SK-N-SH (cell line): ENCODE data around the gene CHST11. TPM values are rescaled to one million over a fixed set of nuclear protein-coding genes. Genes with fewer than 3 reads are reported as not detected.
A peak's percentile ranks its signal among the peaks of the same experiment; 100 is the strongest.

Experiments
- CTCF ChIA-PET: fragments of 300-600, 350-600 bp; formaldehyde crosslinking; extraction: SDS; loops from one replicate; lab custom pipeline; 2021; lab: Yijun Ruan, JAX
- POLR2A ChIA-PET: fragments of 350-600 bp; sonication (Branson Sonifier 250); formaldehyde crosslinking; extraction: SDS; loops from one replicate; lab custom pipeline; 2020; ENCODE audit warnings: antibody characterized with exemption, inconsistent platforms; lab: Yijun Ruan, JAX
- DNase-seq: peaks from one replicate; pipeline ENCODE4 v3.0.0; 2012
- H2AFZ ChIP-seq: fragments of 200-600 bp; sonication (generic); 2 replicates; pipeline ENCODE4 v1.8.1; 2016; ENCODE audit warnings: antibody characterized with exemption, mild to moderate bottlenecking, low read depth
- H3F3A ChIP-seq: fragments of 200-600 bp; sonication (generic); replicated peaks from 2 replicates; pipeline ENCODE3; 2016; ENCODE audit warnings: antibody characterized with exemption, mild to moderate bottlenecking; ENCODE audit not compliant: insufficient read depth
- H3K27ac ChIP-seq, 2 experiments: fragments of 200-500 bp in 1 of 2; fragments of 200-600 bp in 1 of 2; sonication (Bioruptor generic) in 1 of 2; sonication (generic), shearing (Covaris generic) in 1 of 2; 2 replicates each; pipeline versions ENCODE4 v1.5.1 to v1.6.1; 2014 to 2016; ENCODE audit warnings: low read depth in 2 of 2, inconsistent platforms in 1 of 2, low read length in 1 of 2, mild to moderate bottlenecking in 1 of 2, mixed read lengths in 1 of 2
- H3K27me3 ChIP-seq: fragments of 200-600 bp; sonication (generic), shearing (Covaris generic); 2 replicates; pipeline ENCODE4 v1.6.1; 2016; ENCODE audit warnings: mixed run types; ENCODE audit not compliant: insufficient read depth
- H3K36me3 ChIP-seq, 2 experiments: fragments of 200-500 bp in 1 of 2; fragments of 200-600 bp in 1 of 2; sonication (Bioruptor generic) in 1 of 2; sonication (generic) in 1 of 2; replicated peaks in 1 of 2; 2 replicates each; pipeline versions ENCODE3 to v1.5.1; 2014 to 2016; ENCODE audit warnings: low read length in 1 of 2, mild to moderate bottlenecking in 1 of 2; ENCODE audit not compliant: insufficient read depth in 2 of 2, control insufficient read depth in 1 of 2
- H3K4me1 ChIP-seq, 2 experiments: fragments of 200-500 bp in 1 of 2; fragments of 200-600 bp in 1 of 2; sonication (Bioruptor generic) in 1 of 2; sonication (generic), shearing (Covaris generic) in 1 of 2; 2 replicates each; pipeline versions ENCODE4 v1.5.1 to v1.6.1; 2014 to 2016; ENCODE audit warnings: low read depth in 1 of 2, low read length in 1 of 2, mixed run types in 1 of 2; ENCODE audit not compliant: insufficient read depth in 2 of 2, control insufficient read depth in 1 of 2
- H3K4me2 ChIP-seq: fragments of 200-600 bp; sonication (generic), shearing (Covaris generic); 2 replicates; pipeline ENCODE4 v1.6.1; 2017; ENCODE audit warnings: mixed run types
- H3K4me3 ChIP-seq, 2 experiments: fragments of 200-500 bp in 1 of 2; fragments of 200-600 bp in 1 of 2; sonication (Bioruptor generic) in 1 of 2; sonication (generic), shearing (Covaris generic) in 1 of 2; 2 replicates each; pipeline versions ENCODE4 v1.5.1 to v1.8.1; 2014 to 2016; ENCODE audit warnings: low read depth in 2 of 2, inconsistent platforms in 1 of 2, low read length in 1 of 2, mild to moderate bottlenecking in 1 of 2, mixed read lengths in 1 of 2, moderate library complexity in 1 of 2
- H3K79me2 ChIP-seq: fragments of 200-600 bp; sonication (generic); 2 replicates; pipeline ENCODE4 v1.8.1; 2017; ENCODE audit warnings: mild to moderate bottlenecking; ENCODE audit not compliant: insufficient read depth
- H3K9ac ChIP-seq: fragments of 200-600 bp; sonication (generic); 2 replicates; pipeline ENCODE4 v1.6.1; 2017; ENCODE audit warnings: mixed run types
- H3K9me2 ChIP-seq: fragments of 200-600 bp; sonication (generic); 2 replicates; pipeline ENCODE4 v1.6.1; 2017; ENCODE audit warnings: mixed run types
- H3K9me3 ChIP-seq: fragments of 200-600 bp; sonication (generic); 2 replicates; pipeline ENCODE4 v1.6.1; 2017; ENCODE audit warnings: mixed run types, mild to moderate bottlenecking, moderate library complexity
- H4K20me1 ChIP-seq: fragments of 200-600 bp; sonication (generic); 2 replicates; pipeline ENCODE4 v1.6.1; 2017; ENCODE audit warnings: mild to moderate bottlenecking, mixed run types; ENCODE audit not compliant: insufficient read depth
- CHD2 ChIP-seq: fragments of 150-350 bp; IDR thresholded peaks from 2 replicates; pipeline ENCODE4 v1.6.1; 2018; ENCODE audit warnings: low read length; ENCODE audit not compliant: partially characterized antibody
- EP300 ChIP-seq, 2 experiments: IDR thresholded peaks; 2 replicates each; pipeline versions ENCODE4 v1.4.0 to v1.6.1; 2012; ENCODE audit warnings: borderline replicate concordance in 1 of 2, low read depth in 1 of 2, low read length in 1 of 2
- FOSL2 ChIP-seq: IDR thresholded peaks from 2 replicates; pipeline ENCODE4 v1.4.0; 2012; ENCODE audit warnings: low read depth, mild to moderate bottlenecking, moderate library complexity, borderline replicate concordance
- FOXM1 ChIP-seq: IDR thresholded peaks from 2 replicates; pipeline ENCODE4 v1.4.0; 2012; ENCODE audit warnings: low read depth, mild to moderate bottlenecking
- GABPA ChIP-seq: IDR thresholded peaks from 2 replicates; pipeline ENCODE4 v1.4.0; 2012; ENCODE audit warnings: low read depth, mild to moderate bottlenecking
- GATA2 ChIP-seq: sonication (generic); formaldehyde crosslinking; IDR thresholded peaks from 2 replicates; pipeline ENCODE4 v1.5.0; 2020; ENCODE audit warnings: mild to moderate bottlenecking, missing genetic modification reagents
- IRF3 ChIP-seq: fragments of 150-350 bp; IDR thresholded peaks from 2 replicates; pipeline ENCODE4 v1.6.1; 2016; ENCODE audit warnings: mild to moderate bottlenecking, low read depth, low read length
- MXI1 ChIP-seq: IDR thresholded peaks from 2 replicates; pipeline ENCODE4 v1.6.1; 2012; ENCODE audit warnings: mild to moderate bottlenecking, low read depth, low read length, improper control_type of control experiment
- NFIC ChIP-seq: IDR thresholded peaks from 2 replicates; pipeline ENCODE4 v1.4.0; 2012; ENCODE audit warnings: borderline replicate concordance
- PBX3 ChIP-seq: IDR thresholded peaks from 2 replicates; pipeline ENCODE4; 2012
- POLR2AphosphoS5 ChIP-seq: IDR thresholded peaks from 2 replicates; pipeline ENCODE4 v1.6.1; 2012; ENCODE audit warnings: low read depth, low read length
- RCOR1 ChIP-seq: fragments of 150-350 bp; IDR thresholded peaks from 2 replicates; pipeline ENCODE4 v1.6.1; 2017; ENCODE audit warnings: antibody characterized with exemption, low read length
- REST ChIP-seq: IDR thresholded peaks from 2 replicates; pipeline ENCODE4 v1.6.1; 2012; ENCODE audit warnings: mild to moderate bottlenecking, low read depth, low read length, moderate library complexity
- RXRA ChIP-seq: IDR thresholded peaks from 2 replicates; pipeline ENCODE4 v1.4.0; 2012; ENCODE audit warnings: low read depth, mild to moderate bottlenecking, borderline replicate concordance
- SIN3A ChIP-seq: IDR thresholded peaks from 2 replicates; pipeline ENCODE4 v1.6.1; 2012; ENCODE audit warnings: low read depth, mild to moderate bottlenecking, low read length, moderate library complexity, borderline replicate concordance
- SMC3 ChIP-seq: IDR thresholded peaks from 2 replicates; pipeline ENCODE4 v1.6.1; 2012; ENCODE audit warnings: low read depth, low read length, improper control_type of control experiment
- TAF1 ChIP-seq: IDR thresholded peaks from 2 replicates; pipeline ENCODE4 v1.6.1; 2012; ENCODE audit warnings: low read depth, mild to moderate bottlenecking, low read length, moderate library complexity, borderline replicate concordance
- TCF12 ChIP-seq: IDR thresholded peaks from 2 replicates; pipeline ENCODE4 v1.4.0; 2012
- USF2 ChIP-seq: fragments of 150-350 bp; IDR thresholded peaks from 2 replicates; pipeline ENCODE4 v1.6.1; 2017; ENCODE audit warnings: antibody characterized with exemption, low read length, low read depth, borderline replicate concordance
- YY1 ChIP-seq: IDR thresholded peaks from 2 replicates; pipeline ENCODE4 v1.4.0; 2012; ENCODE audit warnings: low read depth, mild to moderate bottlenecking
- WGBS: methylation state at CpG from one replicate; pipeline ENCODE4 v1.1.6; 2017; ENCODE audit warnings: low lambda C conversion rate; 5-methylcytosine and 5-hydroxymethylcytosine counted together
- polyA plus RNA-seq, 3 experiments: library from polyadenylated mRNA; depleted of rRNA; stranded (reverse); fragments of >200 nt; gene quantifications; 2 replicates each; pipeline ENCODE4 v1.2.3, GENCODE V29; 2012

CHST11 gene
- polyA plus RNA-seq, 1 of the 3 experiments (the other 2 are of a cell fraction): 18.6 TPM

GRCh38 chr12:104609445-104609844 lies 152.7 kb downstream of the CHST11 start:
- no peaks in the 10 kb centered on the region for H3K27me3 ChIP-seq
- no peak overlapping the region for H3K4me2 ChIP-seq
- H3K9me2 ChIP-seq: no peaks in the 10 kb centered on the region
- no peak overlapping the region for H3K9ac ChIP-seq
- CTCF ChIA-PET: interaction anchor here (2.5 kb wide), 1 partner anchor 228 kb away, joined by 8 read pairs; no protein-coding TSS in a partner anchor
- peaks cover 9 to 36% of the 10 kb centered on the region in 2 experiments; a peak in 2 of 4 replicates for H3K4me1 ChIP-seq
- H3K36me3 ChIP-seq: no peaks in the 10 kb centered on the region
- H3F3A ChIP-seq: peaks cover 8% of the 10 kb centered on the region
- no peak for DNase-seq
- no peaks in the 10 kb centered on the region for H4K20me1 ChIP-seq
- H3K9me3 ChIP-seq: no peaks in the 10 kb centered on the region
- no peaks in the 10 kb centered on the region for H3K79me2 ChIP-seq
- H2AFZ ChIP-seq: no peak overlapping the region
- TF ChIP-seq RCOR1 (no peak), FOXM1 (no peak), CHD2 (no peak), RXRA (no peak), SIN3A (no peak)
- H3K27ac ChIP-seq: no peak overlapping the region
- POLR2A ChIA-PET: interaction anchor here (0.8 kb wide), 1 partner anchor 59 kb away, joined by 3 read pairs; no protein-coding TSS in a partner anchor
- H3K4me3 ChIP-seq: no peak overlapping the region

GRCh38 chr12:104610513-104611235 lies 153.9 kb downstream of the CHST11 start:
- ChIA-PET POLR2A (interaction anchor here (1.7 kb wide), 1 partner anchor 153 kb away, joined by 6 read pairs; the partner anchor contains the start of gene CHST11), CTCF (interaction anchor here (1.2 to 2.5 kb wide), 4 partner anchors 12 to 229 kb away, joined by 3 to 8 read pairs (median 3); no protein-coding TSS in a partner anchor)
- Histone ChIP-seq H3K36me3 (no peaks in the 10 kb centered on the region), H3K27me3 (no peaks in the 10 kb centered on the region), H3K9ac (no peak overlapping the region), H2AFZ (no peak overlapping the region), H3K9me2 (no peaks in the 10 kb centered on the region), H3K4me3 (no peak overlapping the region), H3K4me1 (peaks cover 0 to 33% of the 10 kb centered on the region in 2 experiments; a peak in 2 of 4 replicates), H3K79me2 (no peaks in the 10 kb centered on the region), H3K4me2 (no peak overlapping the region), H3K27ac (no peak overlapping the region; a peak in 1 of 4 replicates), H3K9me3 (no peaks in the 10 kb centered on the region), H4K20me1 (no peaks in the 10 kb centered on the region), H3F3A (no peaks in the 10 kb centered on the region)
- peak; percentile 31 for DNase-seq
- WGBS: 67% methylated on average over 6 of the region's 6 CpGs
- no peak for TF ChIP-seq GATA2 (CRISPR knock-in tag)
- no peak for TF ChIP-seq IRF3
- no peak for TF ChIP-seq REST
- TF ChIP-seq USF2: no peak
- TF ChIP-seq FOSL2: no peak
- no peak for TF ChIP-seq RXRA
- no peak for TF ChIP-seq MXI1
- no peak for TF ChIP-seq YY1
- no peak for TF ChIP-seq NFIC
- TF ChIP-seq SMC3: peak; percentile 8; the same call in 1 of the 2 replicates
- no peak for TF ChIP-seq TAF1
- no peak for TF ChIP-seq TCF12
- no peak for TF ChIP-seq POLR2AphosphoS5
- TF ChIP-seq GABPA: no peak
- peak; percentile 18; the same call in 1 of the 2 replicates for TF ChIP-seq RCOR1
- no peak for TF ChIP-seq PBX3
- TF ChIP-seq EP300 (IDR thresholded peaks at IDR 0.05; ENCODE audit: borderline replicate concordance in 1 of 2, low read depth in 1 of 2, low read length in 1 of 2): peak in 1 of 2 experiments; percentile 44; a peak in 1 of 4 replicates
- TF ChIP-seq CHD2: no peak
